Naive thymus-derived CD8-positive, alpha-beta T cell (primary cell): ENCODE data around the gene ING2. TPM values are rescaled to one million over a fixed set of nuclear protein-coding genes. Genes with fewer than 3 reads are reported as not detected.
A peak's percentile ranks its signal among the peaks of the same experiment; 100 is the strongest.

Experiments used
- ATAC-seq, 2 donors: fragments of 150-1000 bp; cut with Tn5 transposase in 1 of 2; sonication (Bioruptor Pico), chemical (Tn5 transposase) in 1 of 2; 1 replicate in 1 of 2; 2 replicates in 1 of 2; pipeline ENCODE4 v1.10.0; 2021; ENCODE audit warnings: mild to moderate bottlenecking in 2 of 2, moderate library complexity in 2 of 2
- POLR2A ChIA-PET: fragments of 350-600 bp; sonication (Branson Sonifier 250); formaldehyde crosslinking; loops from one replicate; lab custom pipeline; 2021; ENCODE audit warnings: antibody characterized with exemption; lab: Charles Lee
- DNase-seq, 10 donors: peaks; one replicate each; pipeline versions ENCODE4 v3.0.0 to v3.0.0-alpha.2; 2020 to 2022
- H3K27ac Mint-ChIP-seq, 10 donors: one replicate each; pipeline ENCODE4 v1.8.0; 2020 to 2022; ENCODE audit warnings: mild to moderate bottlenecking in 10 of 10, mixed read lengths in 10 of 10, moderate library complexity in 4 of 10, inconsistent platforms in 1 of 10
- H3K27me3 Mint-ChIP-seq, 5 donors: one replicate each; pipeline ENCODE4 v1.8.0; 2021 to 2022; ENCODE audit warnings: mixed read lengths in 5 of 5
- H3K36me3 Mint-ChIP-seq, 3 donors: one replicate each; pipeline ENCODE4 v1.8.0; 2020 to 2022; ENCODE audit warnings: mixed read lengths in 3 of 3, mild to moderate bottlenecking in 2 of 3, inconsistent platforms in 1 of 3
- H3K4me1 Mint-ChIP-seq, 4 donors: one replicate each; pipeline ENCODE4 v1.8.0; 2021 to 2022; ENCODE audit warnings: mixed read lengths in 4 of 4
- H3K4me3 Mint-ChIP-seq, 10 donors: one replicate each; pipeline ENCODE4 v1.8.0; 2020 to 2022; ENCODE audit warnings: mild to moderate bottlenecking in 10 of 10, mixed read lengths in 10 of 10, moderate library complexity in 6 of 10, inconsistent platforms in 1 of 10
- H3K9me3 Mint-ChIP-seq, 9 donors: one replicate each; pipeline ENCODE4 v1.8.0; 2020 to 2022; ENCODE audit warnings: mixed read lengths in 9 of 9, mild to moderate bottlenecking in 3 of 9, inconsistent platforms in 1 of 9, moderate library complexity in 1 of 9
- polyA plus RNA-seq, 3 donors: library from polyadenylated mRNA; unstranded; fragments of 300-500 nt; fragmentation: Illumina TruSeq; gene quantifications; one replicate each; pipeline ENCODE4 v1.2.3, GENCODE V29; 2021
- total RNA-seq, 8 experiments: library from RNA in 2 of 8; stranded (reverse) in 2 of 8; gene quantifications; one replicate each; pipeline ENCODE4 v1.2.3 and lab custom pipeline; 2021 to 2026

ING2 gene
- total and polyA plus RNA-seq, 5 experiments from 2014 or later = 10.9 to 16.1 (median 11.7) TPM

DNA sequence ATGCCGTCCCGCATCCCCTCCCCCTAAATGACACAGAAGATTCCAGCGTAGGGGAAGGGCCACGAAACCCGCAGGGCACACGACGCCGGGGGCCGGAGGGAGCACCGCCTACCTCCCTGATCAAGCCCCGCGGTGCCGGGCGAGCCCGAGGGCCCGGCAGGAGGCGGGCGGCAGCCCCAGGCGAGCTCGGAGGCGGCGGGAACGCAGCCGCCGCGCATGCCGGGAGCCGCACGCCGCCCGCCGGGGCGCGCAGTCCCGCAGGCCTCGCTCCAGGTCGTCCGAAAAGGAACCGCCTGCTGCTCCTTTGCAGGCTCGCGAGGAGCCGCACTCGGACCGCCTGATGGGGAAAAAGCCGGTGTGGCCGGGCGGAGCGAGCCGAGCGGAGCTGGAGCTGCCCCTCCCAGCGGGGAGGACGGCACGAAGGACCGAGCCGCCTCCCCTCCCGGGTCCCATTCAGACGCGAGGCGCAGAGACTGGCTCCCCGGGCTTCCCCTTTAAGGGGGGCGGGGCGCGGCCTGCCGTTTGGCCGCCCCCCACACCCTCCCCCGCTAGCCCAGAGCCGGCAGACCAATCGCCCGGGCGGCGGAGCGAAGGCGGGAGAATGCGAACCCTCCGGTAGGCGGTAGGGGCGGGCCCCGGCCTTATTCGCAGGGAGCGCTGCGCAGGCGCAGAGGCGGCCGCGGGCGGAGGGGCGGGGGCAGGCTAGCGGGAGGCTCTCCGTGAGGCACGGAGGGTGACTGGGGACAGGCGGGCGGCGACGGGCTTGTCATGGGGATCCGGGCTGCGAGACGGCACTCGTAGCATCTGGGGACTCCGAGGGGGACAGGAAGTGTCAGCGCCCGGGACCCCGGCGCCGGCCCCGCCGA lies 561 bp upstream of the ING2 start:
- Mint-ChIP-seq H3K4me1 (peaks cover 14 to 45% (median 33%) of the 10 kb centered on the region in 4 donors), H3K36me3 (no peaks in the 10 kb centered on the region), H3K4me3 (peak overlapping the region; percentile 84 to 98 (median 96)), H3K27ac (peak overlapping the region; percentile 91 to 100 (median 96)), H3K27me3 (no peaks in the 10 kb centered on the region), H3K9me3 (no peaks in the 10 kb centered on the region)
- DNase-seq (peak; percentile 98 to 100 (median 100)), ATAC-seq (peak; percentile 74 to 77)
- POLR2A ChIA-PET = interaction anchor here (0.5 to 7.2 kb wide), 13 partner anchors 17 to 991 kb away, joined by 3 to 77 read pairs (median 4); partner anchors contain the start of genes CDKN2AIP, RWDD4 and TRAPPC11

DNA sequence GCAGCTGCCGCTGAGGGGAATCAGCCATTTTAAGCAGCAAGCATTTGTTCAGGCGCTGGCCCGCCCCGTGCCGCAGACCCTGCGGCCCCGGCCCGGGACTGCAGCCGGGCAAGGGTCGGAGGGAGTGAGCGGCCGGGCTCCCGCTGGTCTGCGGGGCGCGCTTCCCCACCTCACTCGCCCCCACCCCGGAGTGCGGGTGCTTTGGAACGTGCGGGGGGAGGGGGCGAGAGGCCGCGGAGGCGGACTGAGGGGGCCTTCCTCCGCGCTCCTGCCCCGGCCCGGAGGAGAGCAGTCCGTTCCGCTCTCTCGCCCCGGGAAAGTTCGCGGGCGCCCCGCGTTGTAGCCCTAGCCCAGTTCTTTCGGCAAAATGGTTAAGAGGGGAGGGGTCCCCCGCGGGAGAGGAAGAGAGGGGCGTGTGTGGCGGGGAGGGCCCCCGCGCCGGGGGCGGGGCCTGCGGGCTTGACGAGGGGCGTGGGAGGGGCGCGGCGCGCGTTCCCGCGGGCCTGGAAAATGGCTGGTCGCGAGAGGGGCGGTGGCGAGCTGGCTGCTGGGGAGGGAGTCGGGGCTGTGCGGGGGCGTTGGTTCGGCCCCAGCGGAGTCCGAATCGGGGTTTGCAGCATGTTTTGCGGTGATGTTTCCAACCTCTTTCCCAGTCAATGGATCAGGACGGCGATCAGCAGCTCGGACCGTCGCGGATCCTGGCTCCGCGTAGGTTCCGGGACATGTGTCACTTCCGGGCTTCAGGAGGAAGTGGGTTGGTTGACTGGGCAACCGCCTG lies 942 bp downstream of the ING2 start:
- DNase-seq (peak; percentile 78 to 97 (median 87)), ATAC-seq (peak; percentile 21 to 27)
- Mint-ChIP-seq H3K27me3 (no peaks in the 10 kb centered on the region), H3K9me3 (no peaks in the 10 kb centered on the region), H3K4me3 (peak overlapping the region; percentile 89 to 98 (median 96)), H3K27ac (peak overlapping the region; percentile 93 to 100 (median 98)), H3K4me1 (peaks cover 12 to 38% (median 31%) of the 10 kb centered on the region in 4 donors), H3K36me3 (peaks cover 6 to 9% (median 7%) of the 10 kb centered on the region in 3 donors)
- POLR2A ChIA-PET = interaction anchor here (0.9 to 7.2 kb wide), 9 partner anchors 17 to 589 kb away, joined by 3 to 77 read pairs (median 4); partner anchors contain the start of genes CDKN2AIP and TRAPPC11

DNA sequence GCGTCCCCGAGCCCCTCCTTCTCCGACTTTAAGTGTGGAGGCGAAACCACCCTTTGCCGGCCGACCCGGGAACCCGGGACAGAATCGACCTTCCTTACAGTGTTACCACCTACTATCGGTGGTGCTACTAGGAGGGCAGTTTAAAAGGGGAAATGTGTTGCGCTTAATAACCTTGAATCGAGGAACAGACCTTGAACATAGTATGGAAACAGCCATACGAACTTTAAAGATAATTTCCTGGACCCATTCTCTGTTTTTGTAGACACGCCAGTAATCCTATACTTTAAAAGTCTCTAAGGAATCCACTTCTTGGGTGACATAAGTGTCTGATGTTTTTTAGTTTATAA lies 1.5 kb downstream of the ING2 start:
- Mint-ChIP-seq H3K27me3 (no peaks in the 10 kb centered on the region), H3K9me3 (no peaks in the 10 kb centered on the region), H3K36me3 (peaks cover 6 to 14% (median 13%) of the 10 kb centered on the region in 3 donors), H3K27ac (peak overlapping the region; percentile 93 to 100 (median 98)), H3K4me1 (peaks cover 12 to 38% (median 30%) of the 10 kb centered on the region in 4 donors), H3K4me3 (peak overlapping the region; percentile 86 to 98 (median 96))
- POLR2A ChIA-PET = interaction anchor here (0.9 to 7.2 kb wide), 6 partner anchors 63 to 590 kb away, joined by 3 to 77 read pairs (median 4); partner anchors contain the start of genes CDKN2AIP and TRAPPC11
- no peak for DNase-seq
- no peak for ATAC-seq

DNA sequence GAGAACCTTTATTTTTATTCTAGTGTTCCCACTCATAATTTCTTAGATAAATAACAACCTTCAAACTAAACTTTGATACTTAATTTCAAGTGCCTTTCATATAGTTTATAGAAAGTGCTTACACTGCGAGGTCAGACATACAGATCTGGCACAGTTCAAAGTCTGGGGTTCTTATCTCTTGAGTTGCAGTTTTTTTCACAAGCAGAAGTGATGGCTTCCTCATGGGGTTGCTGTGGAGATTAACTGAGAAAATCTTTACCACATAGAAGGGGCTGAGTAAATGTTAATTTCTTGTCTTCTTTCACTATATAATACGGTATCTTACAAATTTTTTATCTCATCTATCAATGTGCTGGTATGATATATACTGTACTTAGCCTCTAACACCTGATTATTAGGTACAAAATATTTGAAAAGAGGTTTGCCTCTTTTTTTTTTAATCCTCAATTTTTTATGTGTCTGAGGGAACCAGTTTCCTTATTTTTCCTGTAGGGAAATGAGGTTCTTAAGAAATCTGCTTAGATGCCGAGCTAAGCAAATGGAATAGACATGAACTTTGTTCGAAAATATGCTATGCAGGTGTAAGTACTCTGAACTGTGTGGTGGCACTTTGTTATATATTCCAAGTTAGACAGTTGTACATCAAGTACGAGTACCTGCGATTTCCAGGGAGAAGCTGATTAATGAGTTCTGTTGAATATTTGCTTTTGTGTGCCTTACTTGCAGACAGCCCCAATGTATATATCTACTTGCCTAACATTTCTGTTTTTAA lies 3.3 kb downstream of the ING2 start:
- peaks cover 9 to 29% (median 14%) of the 10 kb centered on the region in 3 donors for H3K36me3 Mint-ChIP-seq
- no peak for DNase-seq
- H3K27ac Mint-ChIP-seq = peak overlapping the region in 5 of 10 donors; percentile 13 to 86 (median 24)
- no peaks in the 10 kb centered on the region for H3K9me3 Mint-ChIP-seq
- peaks cover 9 to 25% (median 16%) of the 10 kb centered on the region in 4 donors for H3K4me1 Mint-ChIP-seq
- H3K4me3 Mint-ChIP-seq = peak overlapping the region in 3 of 10 donors; percentile 15 to 42 (median 26)
- no peaks in the 10 kb centered on the region for H3K27me3 Mint-ChIP-seq
- ATAC-seq = no peak
- POLR2A ChIA-PET = interaction anchor here (0.7 to 7.2 kb wide), 3 partner anchors 25 to 65 kb away, joined by 3 to 77 read pairs (median 3); partner anchors contain the start of gene CDKN2AIP

DNA sequence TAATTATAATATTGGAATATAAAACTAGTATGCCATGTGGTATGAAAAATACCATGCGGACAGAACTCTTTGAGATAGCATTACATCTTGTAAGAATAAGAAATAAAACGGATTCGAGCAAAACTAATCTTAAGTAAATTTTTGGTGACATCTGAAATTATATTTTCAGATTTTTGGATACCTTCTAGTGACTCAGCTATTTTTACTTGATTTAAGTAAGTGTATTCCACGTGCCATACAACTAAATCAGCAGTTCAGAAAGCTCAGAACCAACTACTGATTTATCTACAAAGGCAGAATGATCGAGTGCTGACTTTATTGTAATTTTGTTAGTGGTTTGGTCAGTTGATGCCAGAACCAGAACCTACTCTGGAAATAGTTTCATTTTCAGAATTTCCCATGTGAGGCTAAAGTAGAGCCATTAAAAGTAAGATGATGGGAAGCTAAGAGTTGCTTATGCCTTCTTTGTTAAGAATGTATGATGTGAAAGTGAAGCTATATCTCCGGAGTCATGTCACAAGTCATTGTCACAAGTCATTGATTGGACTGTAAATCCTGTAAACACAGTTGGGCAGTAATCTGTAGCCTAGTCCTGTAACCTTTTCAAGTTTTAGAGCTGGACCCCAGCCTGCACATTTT lies 4.0 kb downstream of the ING2 start:
- POLR2A ChIA-PET = interaction anchor here (0.7 to 1.1 kb wide), 2 partner anchors 24 to 64 kb away, joined by 3 read pairs; partner anchors contain the start of gene CDKN2AIP

DNA sequence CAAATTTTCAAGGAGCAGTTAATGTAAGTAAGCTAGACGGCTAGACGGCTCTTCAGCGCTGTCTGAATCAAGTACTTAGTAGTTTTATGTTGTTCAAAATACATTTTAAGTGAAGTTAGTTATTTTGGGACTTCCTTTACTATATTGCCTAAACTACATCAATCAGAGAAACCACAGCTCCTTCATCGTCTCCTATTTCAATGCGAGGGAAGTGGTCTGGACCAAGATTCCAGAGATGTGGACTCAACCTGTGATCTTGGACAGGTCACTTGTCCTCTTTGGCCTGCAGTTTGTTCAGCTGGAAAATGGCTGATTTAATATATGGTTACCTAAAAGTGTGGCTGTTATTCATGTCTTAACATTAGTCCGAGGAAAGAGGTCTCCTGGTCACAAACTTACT lies 10.6 kb downstream of the ING2 start:
- H3K9me3 Mint-ChIP-seq = no peaks in the 10 kb centered on the region
- peaks cover 6 to 27% (median 10%) of the 10 kb centered on the region in 3 donors for H3K36me3 Mint-ChIP-seq
- H3K4me3 Mint-ChIP-seq = no peak overlapping the region
- H3K4me1 Mint-ChIP-seq = peaks cover 4 to 17% (median 9%) of the 10 kb centered on the region in 4 donors
- DNase-seq = no peak
- H3K27me3 Mint-ChIP-seq = no peaks in the 10 kb centered on the region
- POLR2A ChIA-PET = no interaction called here
- H3K27ac Mint-ChIP-seq = peak overlapping the region in 1 of 10 donors; percentile 19
- ATAC-seq = no peak

More for the DNA sequence above, 4.0 kb downstream of the ING2 start:
- Mint-ChIP-seq H3K27ac (no peak overlapping the region), H3K36me3 (peaks cover 9 to 29% (median 14%) of the 10 kb centered on the region in 3 donors), H3K9me3 (no peaks in the 10 kb centered on the region), H3K4me3 (no peak overlapping the region), H3K4me1 (peaks cover 8 to 18% (median 11%) of the 10 kb centered on the region in 4 donors), H3K27me3 (no peaks in the 10 kb centered on the region)
- no peak for ATAC-seq
- DNase-seq = no peak

DNA sequence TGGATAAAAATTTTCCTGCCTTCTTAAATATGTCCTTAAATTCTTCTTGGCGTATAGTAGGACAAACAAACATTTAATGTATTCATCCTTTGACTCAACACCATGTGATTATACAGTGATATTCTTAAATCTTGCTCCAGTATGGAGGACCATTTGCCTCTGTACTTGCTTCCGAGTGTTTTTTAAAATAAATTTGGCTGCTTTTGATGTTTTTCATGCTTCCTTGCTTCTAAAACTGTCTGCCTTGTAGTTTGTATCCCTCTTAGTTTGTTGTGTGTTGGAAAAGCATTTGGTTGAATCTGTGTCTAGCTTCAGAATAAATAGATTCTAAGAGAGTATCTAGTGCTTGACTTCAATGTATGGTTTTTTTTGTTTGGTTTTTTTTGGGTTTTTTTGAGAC lies 12.3 kb downstream of the ING2 start:
- DNase-seq = no peak
- POLR2A ChIA-PET = no interaction called here
- Mint-ChIP-seq H3K4me1 (peaks cover 0 to 14% (median 5%) of the 10 kb centered on the region in 4 donors), H3K4me3 (no peak overlapping the region), H3K36me3 (peaks cover 0 to 11% (median 2%) of the 10 kb centered on the region in 3 donors), H3K9me3 (no peaks in the 10 kb centered on the region), H3K27me3 (no peaks in the 10 kb centered on the region), H3K27ac (no peak overlapping the region)
- ATAC-seq = no peak

DNA sequence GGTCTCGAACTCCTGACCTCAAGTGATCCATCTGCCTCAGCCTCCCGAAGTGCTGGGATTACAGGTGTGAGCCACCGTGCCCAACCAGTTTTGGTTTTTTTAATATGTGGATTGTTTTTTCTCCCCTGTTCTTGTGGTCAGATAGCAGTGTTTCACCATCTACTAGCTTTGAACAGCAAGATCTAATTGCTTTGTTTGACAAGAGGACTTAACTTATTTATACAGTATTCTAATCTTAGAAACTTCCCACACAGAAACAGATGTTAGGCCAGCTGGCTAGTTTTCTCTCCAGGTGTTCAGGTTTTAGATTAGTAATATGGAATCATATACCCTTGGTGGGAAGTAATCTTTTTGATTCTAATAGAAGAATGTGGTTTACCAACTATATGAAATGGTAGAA lies 12.9 kb downstream of the ING2 start:
- Mint-ChIP-seq H3K36me3 (peaks cover 0 to 5% (median 0%) of the 10 kb centered on the region in 3 donors), H3K9me3 (no peaks in the 10 kb centered on the region), H3K4me1 (peaks cover 0 to 12% (median 5%) of the 10 kb centered on the region in 4 donors), H3K27ac (no peak overlapping the region), H3K27me3 (peaks cover 0 to 1% (median 0%) of the 10 kb centered on the region in 5 donors), H3K4me3 (no peak overlapping the region)
- DNase-seq (no peak), ATAC-seq (no peak)
- POLR2A ChIA-PET = no interaction called here

DNA sequence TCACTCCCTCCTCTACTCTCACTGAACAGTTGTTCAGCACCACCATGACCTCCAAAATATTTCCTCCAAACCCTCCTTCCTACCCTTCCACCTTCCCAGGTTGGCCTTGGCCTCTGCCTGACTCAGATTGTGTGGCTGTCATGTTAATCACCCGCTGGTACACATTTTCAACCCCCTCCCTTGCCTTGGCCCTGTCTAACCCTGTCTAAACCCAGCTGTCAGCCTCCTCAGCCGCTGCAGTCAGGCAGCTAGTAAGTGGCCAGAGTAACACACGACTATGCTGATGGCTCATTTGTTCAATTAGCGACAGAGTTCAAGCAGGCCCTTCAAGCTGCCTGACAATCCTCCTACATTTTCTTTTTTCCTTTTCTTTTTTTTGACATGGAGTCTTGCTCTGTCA lies 18.0 kb downstream of the ING2 start:
- Mint-ChIP-seq H3K4me1 (peaks cover 0 to 5% (median 0%) of the 10 kb centered on the region in 4 donors), H3K27me3 (peaks cover 8 to 20% (median 15%) of the 10 kb centered on the region in 5 donors), H3K4me3 (no peak overlapping the region), H3K36me3 (peaks cover 0 to 5% (median 0%) of the 10 kb centered on the region in 3 donors), H3K27ac (no peak overlapping the region), H3K9me3 (no peaks in the 10 kb centered on the region)
- POLR2A ChIA-PET = interaction anchor here (0.6 kb wide), 1 partner anchor 17 kb away, joined by 3 read pairs; no protein-coding TSS in a partner anchor
- no peak for DNase-seq
- ATAC-seq = no peak

DNA sequence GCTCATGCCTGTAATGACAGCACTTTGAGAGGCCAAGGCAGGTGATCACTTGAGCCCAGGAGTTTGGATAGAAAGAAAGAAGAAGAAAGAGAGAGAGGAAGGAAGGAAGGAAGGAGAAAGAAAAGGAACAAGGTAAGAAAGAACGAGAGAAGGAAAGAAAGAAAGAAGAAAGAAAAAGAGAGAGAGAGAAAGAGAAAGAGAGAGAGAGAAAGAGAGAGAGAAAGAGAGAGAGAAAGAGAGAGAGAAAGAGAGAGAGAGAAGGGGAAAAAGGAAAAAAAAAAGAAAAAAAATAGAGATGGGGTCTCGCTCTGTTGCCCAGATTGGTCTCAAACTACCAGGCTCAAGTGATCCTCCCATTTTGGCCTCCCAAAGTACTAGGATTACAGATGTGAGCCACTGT lies 22.5 kb downstream of the ING2 start:
- POLR2A ChIA-PET = no interaction called here
- no peak overlapping the region for H3K4me3 Mint-ChIP-seq
- H3K4me1 Mint-ChIP-seq = peaks cover 0 to 5% (median 0%) of the 10 kb centered on the region in 4 donors
- DNase-seq (no peak), ATAC-seq (no peak)
- peaks cover 0 to 5% (median 0%) of the 10 kb centered on the region in 3 donors for H3K36me3 Mint-ChIP-seq
- no peak overlapping the region for H3K27ac Mint-ChIP-seq
- no peaks in the 10 kb centered on the region for H3K9me3 Mint-ChIP-seq
- peaks cover 18 to 34% (median 33%) of the 10 kb centered on the region in 5 donors for H3K27me3 Mint-ChIP-seq

DNA sequence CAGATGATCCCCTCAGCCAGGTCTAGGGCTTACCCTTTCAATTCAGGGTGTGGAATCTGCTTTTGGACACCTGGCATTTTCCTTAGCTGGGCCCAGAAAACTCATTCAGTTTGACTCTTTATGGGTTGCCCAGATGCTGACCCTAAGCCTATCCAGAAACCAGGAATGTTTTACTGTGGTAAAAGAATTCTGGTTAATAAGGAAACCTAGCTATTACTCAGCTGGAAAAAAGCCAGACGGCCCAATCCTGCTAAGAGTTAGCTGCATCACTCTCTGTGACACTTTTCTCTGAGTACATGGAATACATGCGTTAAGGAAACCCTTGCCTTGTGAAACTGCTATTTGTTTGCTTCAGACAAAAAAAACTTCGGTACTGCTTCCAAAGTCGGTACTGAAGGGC lies 28.0 kb downstream of the ING2 start:
- peaks cover 10 to 27% (median 18%) of the 10 kb centered on the region in 5 donors for H3K27me3 Mint-ChIP-seq
- no peak for DNase-seq
- no peaks in the 10 kb centered on the region for H3K9me3 Mint-ChIP-seq
- H3K4me1 Mint-ChIP-seq = no peaks in the 10 kb centered on the region
- ATAC-seq = no peak
- H3K4me3 Mint-ChIP-seq = no peak overlapping the region
- H3K27ac Mint-ChIP-seq = no peak overlapping the region
- POLR2A ChIA-PET = interaction anchor here (0.6 kb wide), 2 partner anchors 24 to 52 kb away, joined by 3 to 8 read pairs; no protein-coding TSS in a partner anchor
- H3K36me3 Mint-ChIP-seq = no peaks in the 10 kb centered on the region
